ENCODE measurements around the gene PACRG.
A peak's percentile ranks its signal among the peaks of the same experiment; 100 is the strongest.

The PACRG gene

DNA sequence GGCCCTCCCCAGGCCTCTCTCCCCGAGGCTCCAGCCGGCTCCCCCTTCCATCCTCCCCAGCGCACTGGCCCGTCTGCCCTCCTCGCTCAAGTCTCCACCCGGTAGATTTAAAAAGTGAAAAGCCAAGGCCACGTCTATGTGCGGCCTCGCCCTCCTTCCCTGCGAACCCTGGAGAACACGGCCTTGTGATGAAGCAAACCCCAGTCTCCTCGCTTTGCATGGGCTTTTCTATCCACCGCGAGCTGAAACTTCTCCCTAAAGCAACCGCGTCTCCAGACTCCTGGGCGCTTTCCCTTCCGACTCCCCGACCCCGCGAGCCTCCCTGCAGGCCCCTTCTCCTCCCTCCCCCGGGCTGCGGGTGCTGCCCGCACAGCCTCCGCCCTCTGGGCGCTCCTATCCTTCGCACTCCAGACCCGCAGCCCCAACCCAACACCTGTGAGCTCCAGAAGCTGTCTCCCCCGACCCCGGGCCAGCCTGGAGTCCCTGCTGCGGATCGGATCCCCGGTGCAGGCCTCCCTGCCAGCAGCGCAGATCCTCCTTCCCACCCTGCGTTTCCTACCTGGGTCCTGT is 421.6 kb downstream of the PACRG start:
- FAIRE-seq = no peak

DNA sequence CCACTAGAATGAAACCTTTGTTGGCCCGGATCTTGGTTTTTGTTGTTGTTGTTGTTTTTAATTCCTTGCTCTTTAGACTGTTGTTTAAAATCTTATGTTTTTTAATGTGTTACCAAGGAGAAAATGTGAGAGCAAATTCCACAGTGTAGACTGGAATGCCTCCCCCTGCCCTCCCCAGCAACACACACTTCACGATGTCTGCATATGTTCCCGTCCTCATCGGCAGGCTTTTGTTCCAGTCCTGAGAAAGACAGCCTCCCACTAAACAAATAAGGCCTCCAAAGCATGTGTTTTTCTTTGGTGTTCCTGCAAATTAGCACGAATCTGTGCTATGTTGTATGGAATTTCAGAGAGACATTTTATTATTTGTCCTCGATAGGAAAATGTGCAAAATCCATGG is 423.4 kb downstream of the PACRG start:
- FAIRE-seq = no peak

DNA sequence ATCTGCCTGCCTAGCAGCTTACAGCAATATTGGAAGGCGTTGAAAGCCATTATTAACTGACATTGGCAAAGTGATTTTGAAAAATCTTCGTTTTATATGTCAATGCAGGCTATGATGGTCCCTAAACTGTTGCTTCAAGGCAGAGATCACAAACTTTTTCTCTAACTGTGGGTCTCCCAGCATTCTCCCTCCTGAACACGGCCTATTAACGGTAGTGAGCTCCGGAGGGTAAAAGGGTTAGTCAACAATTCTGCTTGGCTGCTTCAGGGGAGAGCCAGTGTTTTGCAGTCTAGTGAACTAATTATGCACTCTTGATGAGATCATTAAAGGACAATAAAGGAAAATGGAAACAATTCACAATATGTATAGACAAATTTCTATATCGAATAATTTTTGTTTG is 424.9 kb downstream of the PACRG start:
- FAIRE-seq = no peak

DNA sequence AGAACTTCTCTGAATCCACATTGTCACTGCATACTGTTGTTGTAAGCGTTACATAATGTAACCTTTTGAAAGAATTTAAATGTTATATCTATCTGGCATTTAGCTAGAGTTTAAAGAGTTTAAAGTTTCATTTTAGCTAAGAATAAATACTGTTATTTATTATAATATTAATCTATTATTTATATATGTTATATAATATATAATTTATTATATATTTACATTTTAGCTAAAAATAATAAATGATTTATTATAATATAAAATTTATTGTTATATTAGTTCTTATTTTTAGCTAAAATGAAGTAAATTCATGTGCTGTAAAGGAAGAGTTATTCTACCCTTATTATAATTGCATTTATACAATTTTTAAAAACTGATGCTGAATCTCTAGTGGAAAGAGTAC is 431.3 kb downstream of the PACRG start:
- peak; percentile 49 for FAIRE-seq

DNA sequence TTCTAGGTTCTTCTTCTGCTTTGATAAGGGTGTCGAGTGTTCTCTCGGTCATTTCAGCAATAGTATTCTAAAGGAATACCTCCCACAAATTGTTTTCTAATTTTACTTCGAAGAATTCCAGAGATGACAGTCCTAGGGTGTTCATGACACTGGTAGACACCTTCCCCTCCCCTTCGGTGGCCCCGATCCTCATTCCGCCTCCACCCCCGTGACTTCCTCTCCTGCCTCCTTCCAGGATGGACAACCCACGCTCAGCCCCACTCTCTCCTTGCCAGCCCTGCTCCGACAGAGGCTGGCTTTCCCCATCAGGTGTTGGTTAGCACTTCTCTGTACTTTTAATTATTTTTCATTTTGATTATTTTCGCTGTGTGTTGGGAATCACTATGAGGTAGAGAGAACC is 431.9 kb downstream of the PACRG start:
- no peak for FAIRE-seq

DNA sequence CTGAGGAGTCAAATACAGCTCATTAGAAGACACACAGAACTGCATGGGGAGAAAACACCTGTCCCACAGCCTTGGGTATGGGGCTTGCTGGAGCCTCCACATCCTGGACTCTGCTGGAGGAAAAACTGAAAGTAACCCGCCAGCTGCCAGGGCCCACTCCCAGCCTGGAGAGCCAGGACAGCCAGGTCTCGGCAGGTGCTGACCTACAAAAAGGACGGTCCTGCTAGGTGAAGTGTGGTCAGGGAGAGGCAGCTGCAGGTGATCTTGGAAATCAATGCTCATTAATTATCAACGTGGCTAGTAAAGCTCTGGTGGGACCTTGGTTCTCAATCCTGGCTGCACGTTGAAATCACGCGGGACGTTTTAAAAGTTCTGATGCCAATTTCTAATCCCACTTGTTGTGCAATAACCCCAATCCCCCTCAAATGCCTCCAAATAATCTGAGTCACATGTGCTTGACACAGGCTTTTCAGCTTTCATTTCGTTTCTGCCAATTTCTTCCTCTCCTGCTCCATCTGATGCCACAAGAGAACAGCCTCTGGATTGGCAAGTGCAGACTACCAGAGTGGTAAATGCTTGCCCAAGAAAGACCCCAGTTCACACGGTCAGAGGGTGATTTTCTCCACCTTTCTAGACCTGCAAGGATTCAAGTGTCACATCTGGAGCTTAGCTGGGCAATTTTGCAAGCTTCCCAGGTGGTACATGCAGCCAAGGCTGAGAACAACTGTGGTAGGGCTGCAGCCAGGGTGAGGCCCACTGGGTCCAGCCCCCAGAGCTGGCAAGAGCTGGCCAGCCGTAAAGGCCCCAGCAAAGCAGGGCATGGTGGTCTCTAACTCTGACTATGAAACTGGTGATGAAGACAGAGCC is 434.5 kb downstream of the PACRG start:
- no peak for FAIRE-seq

DNA sequence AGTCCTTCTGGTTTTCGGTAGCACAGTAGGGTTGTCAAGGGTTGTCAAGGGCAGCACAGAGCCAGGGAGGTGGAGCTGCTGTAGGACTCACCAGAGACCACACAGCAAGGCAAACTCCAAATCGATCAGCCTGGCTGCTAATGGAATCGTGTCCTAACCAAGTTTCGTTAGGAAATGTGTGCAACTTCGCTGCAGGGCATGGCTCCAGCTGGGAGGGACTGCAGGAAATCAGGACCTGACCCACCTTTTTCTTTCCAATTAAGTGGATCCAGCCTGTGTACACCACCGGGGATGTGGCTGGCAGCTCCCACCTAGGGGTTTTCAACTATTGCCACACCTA is 435.1 kb downstream of the PACRG start:
- no peak for FAIRE-seq

DNA sequence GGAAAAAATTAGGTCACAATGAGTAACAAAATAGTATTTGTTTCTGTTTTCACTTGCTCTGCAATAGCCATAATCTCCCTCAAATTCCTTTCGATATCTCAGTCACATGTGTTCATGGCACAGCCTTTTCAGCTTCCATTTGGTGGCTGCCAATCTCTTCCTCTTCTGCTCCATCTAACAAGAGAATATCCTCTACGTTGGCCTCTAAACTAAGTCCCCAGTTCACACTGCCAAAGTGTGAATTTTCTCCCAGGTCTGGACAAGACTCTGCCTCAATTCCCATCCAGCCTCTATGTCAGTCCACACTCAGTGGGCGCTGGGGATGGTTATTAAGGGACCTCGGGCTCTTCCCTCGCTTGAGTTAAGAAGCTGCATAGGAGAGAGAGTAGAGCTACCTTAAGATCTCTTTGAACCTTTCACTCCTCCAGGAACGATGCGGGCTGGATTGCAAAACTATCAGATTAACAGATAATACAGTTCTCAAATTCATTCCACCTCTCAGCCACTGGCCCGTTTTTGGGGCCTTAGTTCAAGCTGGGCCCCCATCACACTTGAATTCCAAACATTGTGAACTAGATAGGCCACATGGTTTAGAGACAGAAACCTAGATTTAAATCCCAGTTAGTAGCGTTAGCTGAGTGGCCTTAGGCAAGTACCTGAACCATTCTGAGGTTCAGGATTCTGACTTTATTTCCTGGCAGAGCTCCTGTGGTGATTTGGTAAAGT is 436.6 kb downstream of the PACRG start:
- no peak for FAIRE-seq

DNA sequence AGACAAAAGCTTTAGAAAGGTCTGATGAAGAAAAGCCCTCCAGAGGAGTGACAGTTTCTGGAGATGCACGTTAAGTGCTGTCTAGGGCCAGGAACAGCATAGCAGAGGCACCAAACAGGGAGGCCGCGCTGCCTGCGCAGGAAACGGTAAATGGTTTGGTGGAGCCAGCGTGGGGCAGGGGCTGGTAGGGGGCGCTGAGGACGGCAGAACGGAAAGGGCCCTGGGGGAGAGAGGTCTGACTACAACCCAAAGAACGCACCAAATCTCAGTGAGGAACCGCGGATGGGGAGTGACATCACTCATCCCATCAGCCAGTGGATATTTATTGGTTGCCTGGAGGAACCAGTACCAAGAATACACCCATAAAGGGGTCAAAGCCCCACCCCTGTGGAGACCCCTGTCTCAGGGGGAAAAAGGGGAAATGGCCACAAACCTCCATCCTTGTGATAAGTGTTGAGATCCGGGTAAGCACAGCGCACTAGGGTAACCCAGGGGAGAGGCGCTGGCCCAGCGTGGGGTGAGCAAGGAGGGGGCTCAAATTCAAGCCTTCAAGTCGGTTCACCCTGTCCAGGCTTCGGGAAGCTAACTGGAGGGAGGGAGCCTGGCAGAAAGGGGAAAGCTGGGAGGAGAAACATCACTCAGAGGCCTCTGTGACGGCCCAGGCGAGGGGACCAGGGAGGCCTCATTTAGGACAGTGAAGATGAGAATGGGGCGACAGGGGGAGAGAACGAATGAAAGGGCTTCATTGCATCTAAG is 437.6 kb downstream of the PACRG start:
- FAIRE-seq = no peak

DNA sequence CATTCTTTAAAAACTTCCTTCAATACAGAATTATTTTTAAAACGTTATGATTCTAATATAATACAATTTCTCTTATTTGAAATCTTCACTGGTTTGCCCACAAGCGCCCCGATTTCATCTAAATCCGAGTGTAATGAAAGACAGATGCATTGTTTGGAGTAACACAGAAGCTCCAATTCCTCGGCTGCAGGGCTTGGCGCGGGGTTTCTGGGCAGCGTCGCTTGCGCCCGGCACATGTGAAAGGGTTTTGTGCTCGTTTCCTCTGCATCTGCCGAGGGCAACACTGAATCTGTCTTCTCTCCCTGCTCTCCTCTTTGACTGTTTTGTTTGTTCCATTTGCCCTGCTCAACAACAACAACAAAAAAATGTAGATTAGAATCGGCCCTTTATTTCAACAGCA is 438.1 kb downstream of the PACRG start:
- no peak for FAIRE-seq

DNA sequence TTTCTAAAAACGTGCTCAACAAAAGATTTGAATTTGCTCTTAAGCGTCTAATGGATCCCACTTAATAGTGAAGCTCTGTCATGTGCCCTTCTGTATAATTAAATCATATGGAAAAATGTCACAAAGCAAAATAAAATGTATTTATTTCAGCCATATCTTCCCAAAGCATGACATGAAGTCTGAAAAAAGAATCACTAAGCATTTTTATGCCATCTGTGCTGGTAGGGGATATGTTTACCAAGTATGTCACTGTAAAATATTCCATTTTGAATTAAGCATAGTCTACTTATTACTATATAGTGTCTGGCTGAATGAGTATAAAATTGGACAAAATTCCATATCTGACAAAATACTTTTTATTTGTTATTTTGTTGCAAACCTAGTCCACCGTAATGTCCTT is 438.7 kb downstream of the PACRG start:
- FAIRE-seq = no peak

DNA sequence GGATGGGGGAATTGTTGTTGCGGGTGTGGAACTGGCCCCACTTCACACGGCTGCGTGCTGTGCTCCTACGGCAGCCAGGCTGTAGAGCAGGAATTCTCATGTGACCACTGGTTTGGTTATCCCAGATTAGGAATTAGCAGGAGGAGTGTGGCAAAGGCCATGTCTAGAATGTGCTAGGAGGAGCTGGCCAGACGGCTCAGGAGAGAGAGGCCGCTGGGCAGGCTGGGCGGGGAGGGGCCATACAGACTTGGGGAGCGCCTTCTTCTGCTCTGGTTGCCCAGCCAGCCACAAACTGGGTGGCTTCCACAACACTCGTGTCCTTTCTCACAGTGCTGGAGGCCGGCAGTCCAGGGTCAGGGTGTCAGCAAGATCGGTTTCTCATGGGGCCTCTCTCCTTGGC is 441.7 kb downstream of the PACRG start:
- no peak for FAIRE-seq

DNA sequence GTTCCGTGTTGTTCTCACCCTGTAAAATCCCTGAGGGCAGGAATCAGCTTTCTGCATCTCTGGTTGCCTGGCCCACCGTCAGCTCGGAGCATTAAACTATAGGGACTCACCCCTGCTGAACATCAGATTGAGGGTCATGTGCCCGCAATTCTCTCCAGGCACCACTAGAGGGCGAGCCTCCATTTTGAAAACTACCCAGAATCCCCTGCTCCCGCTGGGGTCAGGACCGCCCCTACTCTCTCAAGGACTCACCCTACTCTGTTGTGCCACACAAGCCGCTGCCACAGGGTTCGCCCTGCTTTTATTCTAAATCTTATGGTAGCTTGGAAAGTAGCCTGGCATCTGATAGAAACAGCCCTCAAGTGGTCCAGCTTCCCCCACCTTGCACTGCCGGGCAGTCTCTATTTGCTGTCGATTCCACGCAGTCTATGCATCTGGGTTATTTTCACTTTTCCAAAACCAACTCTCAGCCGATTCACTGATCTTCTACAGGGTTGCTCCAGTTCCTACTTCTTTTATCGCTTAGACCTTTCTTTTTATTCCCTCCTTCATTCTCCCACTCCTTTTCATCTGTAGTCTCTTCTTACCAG is 442.6 kb downstream of the PACRG start:
- no peak for FAIRE-seq

DNA sequence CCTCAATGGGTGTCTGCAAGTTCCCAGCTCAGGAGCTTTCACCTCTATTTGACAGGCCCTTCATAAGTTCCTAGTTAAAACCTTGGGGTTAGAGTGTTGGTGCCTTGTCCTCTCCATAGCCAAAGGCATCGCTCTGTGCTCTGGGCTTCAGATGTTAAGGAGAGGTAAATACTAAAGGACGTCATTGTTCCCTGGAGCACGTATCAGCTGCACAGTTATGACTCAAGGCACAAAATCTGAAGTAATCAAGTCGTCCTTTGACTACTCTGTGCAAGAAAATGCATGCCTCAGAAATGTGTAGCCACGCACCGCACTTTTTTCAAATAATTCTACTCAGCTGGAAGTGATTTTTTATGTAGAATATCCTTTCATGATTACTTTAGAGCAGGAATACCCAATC is 446.0 kb downstream of the PACRG start:
- no peak for FAIRE-seq

DNA sequence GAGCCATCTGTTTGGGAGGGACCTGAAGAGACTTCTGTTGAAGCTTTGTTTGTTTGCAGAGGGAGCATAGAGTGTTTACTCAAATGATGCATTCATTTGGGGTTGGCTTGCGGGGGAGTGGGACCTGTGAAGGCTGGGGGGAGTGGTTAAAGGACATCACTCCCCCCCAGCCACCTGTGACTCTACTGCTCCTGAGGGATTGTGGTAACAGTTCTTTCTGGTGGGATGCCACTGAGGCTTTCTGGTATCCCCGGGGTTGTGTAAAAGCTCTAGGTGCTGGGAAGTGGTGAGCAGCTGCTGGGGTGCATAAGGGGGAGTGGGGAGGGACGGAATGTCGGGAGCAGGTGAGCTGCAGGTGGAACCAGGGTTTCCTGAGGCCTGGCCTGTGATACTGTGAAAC is 447.5 kb downstream of the PACRG start:
- no peak for FAIRE-seq

DNA sequence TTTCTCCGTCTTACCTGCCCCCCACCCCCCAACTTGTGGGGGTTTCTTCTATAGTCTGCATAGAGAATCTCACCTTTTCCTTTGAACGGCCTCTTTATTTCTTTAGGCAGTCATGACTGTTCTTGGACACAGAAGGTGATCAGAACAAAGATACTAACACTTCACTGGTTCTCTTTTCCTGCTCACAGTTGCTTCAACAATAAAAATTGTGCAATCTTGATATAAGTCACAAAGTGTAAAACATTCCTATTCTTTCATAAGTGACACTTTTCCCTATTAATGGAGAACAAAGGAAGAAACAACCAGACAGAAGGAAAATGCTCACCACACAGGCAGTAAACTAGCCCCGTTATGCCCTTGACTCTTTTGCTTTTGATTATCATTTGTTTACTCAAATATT is 448.3 kb downstream of the PACRG start:
- FAIRE-seq = no peak

DNA sequence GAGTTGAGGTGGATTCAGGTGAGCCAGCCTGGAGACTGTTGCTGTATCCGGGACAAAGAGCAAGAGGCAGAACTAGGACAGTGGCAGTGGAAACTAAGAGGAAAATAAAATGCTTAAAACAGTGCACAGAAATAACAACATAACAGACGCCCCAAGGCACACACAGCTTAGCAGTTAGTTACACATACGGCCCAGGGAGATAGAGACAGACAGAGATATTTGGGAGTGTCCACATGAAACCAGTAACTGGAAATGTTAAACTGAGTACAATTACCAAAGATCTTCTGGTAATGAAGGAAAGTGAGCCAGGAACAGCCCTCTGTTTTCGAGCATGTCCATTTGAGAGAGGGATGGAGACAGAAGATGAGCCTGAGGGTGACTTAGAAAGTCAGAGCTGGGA is 449.2 kb downstream of the PACRG start:
- FAIRE-seq = no peak

DNA sequence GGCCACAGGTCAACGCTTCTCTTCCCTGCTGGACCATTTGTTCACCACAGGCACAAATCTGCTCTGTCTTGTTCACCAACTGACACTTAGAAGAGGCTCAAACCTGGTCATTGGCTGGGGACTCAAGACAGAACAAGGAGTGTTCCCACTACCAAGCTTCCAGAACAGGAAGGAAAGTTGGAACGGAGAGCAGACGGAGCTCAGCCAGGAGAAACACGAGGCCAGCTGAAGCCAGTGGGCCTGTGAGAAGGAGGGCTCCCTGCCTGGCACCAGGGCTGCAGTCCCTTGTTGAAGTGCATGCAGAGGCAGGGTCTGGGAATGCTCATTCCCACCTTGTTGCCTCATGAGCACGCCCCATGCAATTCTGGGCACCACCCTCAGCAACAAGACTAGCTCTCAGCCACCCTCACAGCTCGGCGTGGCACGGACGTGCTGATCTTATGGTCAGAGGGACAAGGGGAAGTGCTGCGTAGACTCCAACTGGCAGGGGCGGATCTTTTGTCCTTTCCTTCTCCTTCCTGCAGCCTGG is 450.2 kb downstream of the PACRG start:
- FAIRE-seq = no peak

DNA sequence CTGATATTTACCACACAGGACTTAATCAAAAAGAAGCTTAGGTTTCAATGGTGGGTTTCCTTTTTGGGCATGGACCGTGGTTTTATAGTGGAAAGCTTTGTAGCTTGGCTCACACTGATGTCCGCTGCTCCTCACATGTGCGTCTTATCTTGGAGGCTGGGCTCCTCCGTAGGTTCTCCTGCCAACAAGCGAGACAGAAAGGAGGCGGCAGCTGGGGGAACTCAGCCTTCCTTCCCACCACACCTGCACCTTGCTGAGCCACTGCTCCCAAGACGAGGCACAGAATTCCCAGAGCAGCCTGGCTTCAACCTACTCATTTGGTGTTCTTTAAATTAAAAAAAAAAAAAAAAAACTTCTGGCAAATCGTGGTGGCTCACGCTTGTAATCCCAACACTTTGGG is 451.3 kb downstream of the PACRG start:
- FAIRE-seq = no peak

DNA sequence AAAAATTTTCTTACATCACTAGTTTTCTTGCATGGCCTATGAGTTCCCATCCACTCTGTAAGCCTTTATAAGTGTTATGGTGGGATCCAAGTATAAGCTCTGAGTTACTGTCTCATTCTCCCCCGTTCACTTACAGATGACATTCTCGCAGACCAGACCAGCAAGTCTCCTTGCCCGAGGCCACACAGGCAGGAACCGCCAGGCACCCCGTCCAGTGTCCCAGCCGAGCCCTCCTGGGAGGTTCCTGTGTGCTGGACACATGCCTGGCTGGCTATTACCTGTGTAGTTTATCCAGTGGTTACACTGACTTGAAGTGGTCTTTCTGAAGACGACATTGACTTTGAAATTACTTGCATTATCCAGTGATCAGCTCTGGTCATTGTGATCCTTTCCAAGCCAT is 451.9 kb downstream of the PACRG start:
- FAIRE-seq = no peak

DNA sequence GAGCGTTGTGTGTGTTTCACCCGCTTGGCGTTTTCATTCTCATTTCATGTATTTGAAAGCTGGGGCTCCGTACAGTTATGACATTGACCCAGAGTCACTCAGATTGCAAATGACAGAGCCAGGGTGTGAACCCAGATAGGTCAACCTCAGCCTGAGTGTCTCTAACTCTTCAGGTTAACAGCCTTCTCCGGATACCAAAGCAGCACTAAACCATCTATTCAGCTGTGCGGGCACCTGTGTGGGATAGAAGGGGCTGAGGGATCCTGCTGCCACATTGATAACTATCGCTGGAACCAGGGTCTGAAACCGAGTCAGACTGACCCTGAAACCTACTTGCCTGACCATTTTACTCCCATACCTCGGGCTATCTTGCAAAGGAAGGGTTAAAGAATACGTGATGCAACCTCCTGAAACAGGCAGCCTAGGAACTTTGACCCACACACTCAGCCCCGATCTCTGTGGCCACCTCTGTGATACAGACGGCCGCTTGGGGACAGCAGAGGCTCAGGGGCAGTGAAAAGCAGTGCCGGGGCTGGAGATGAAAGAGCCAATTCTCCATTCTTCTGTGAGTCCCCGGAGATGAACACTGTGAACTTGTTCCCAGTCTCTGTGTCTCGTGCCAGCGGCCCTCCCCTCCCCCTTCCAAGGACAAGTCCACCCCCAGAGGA is 453.2 kb downstream of the PACRG start:
- no peak for FAIRE-seq

DNA sequence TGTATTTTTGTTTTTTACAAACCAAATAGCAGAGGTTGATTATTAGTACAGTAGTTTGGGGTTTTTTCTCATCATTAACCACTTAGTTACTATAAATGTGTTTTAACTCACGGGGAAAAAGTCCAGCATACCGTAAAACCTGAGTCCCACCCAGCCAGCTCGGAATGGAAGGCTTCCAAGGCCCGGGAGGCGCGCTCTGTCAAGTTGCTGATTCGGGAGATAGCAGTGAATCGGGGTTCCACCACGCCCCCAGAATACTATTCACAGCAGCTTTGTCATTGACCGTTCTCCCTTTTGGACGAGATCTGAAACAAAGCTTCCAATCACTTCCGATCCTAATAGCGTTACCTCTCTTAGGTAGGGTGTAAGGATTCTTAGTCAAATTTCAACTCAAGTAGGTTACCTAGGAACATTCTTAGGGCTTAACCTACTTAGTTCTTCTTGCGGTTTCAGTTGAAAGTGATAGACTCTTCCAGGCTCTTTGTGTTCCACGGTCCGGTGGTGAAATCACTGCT is 453.9 kb downstream of the PACRG start:
- FAIRE-seq = no peak

Measured in islet of Langerhans (tissue), 1 donor.